ENCODE data around the gene SLC9A9.

Gene SLC9A9

GRCh38 chr3:143265501-143266070 is 582.7 kb downstream of the SLC9A9 start:
- DNase-seq, result no peak

GRCh38 chr3:143263852-143264513 is 584.3 kb downstream of the SLC9A9 start:
- DNase-seq, result no peak

GRCh38 chr3:143261848-143262247 is 586.4 kb downstream of the SLC9A9 start:
- DNase-seq, result no peak

- no peak for DNase-seq
Measured at GRCh38 chr3:143258692-143259091, 589.6 kb downstream of the SLC9A9 start.

GRCh38 chr3:143256416-143256815 is 591.9 kb downstream of the SLC9A9 start:
- no peak for DNase-seq

- no peak for DNase-seq
Measured at GRCh38 chr3:143255739-143256138, 592.5 kb downstream of the SLC9A9 start.

GRCh38 chr3:143252931-143253330 is 595.3 kb downstream of the SLC9A9 start:
- no peak for DNase-seq

GRCh38 chr3:143249014-143249413 is 599.3 kb downstream of the SLC9A9 start:
- DNase-seq, result no peak

GRCh38 chr3:143247073-143247472 is 601.2 kb downstream of the SLC9A9 start:
- no peak for DNase-seq

- no peak for DNase-seq
Measured at GRCh38 chr3:143245692-143246091, 602.6 kb downstream of the SLC9A9 start.

- DNase-seq, result no peak
Measured at GRCh38 chr3:143244516-143245063, 603.7 kb downstream of the SLC9A9 start.

GRCh38 chr3:143243686-143244085 is 604.6 kb downstream of the SLC9A9 start:
- DNase-seq, result no peak

- DNase-seq, result no peak
Measured at GRCh38 chr3:143242691-143243090, 605.6 kb downstream of the SLC9A9 start.

- no peak for DNase-seq
Measured at GRCh38 chr3:143242101-143242500, 606.2 kb downstream of the SLC9A9 start.

- no peak for DNase-seq
Measured at GRCh38 chr3:143241481-143241951, 606.8 kb downstream of the SLC9A9 start.

- DNase-seq, result no peak
Measured at GRCh38 chr3:143240886-143241285, 607.4 kb downstream of the SLC9A9 start.

GRCh38 chr3:143239031-143239430 is 609.2 kb downstream of the SLC9A9 start:
- DNase-seq, result no peak

GRCh38 chr3:143237077-143237627 is 611.1 kb downstream of the SLC9A9 start:
- DNase-seq, result no peak

GRCh38 chr3:143236226-143236964 is 611.9 kb downstream of the SLC9A9 start:
- no peak for DNase-seq

- no peak for DNase-seq
Measured at GRCh38 chr3:143235614-143236204, 612.6 kb downstream of the SLC9A9 start.

GRCh38 chr3:143234526-143234925 is 613.7 kb downstream of the SLC9A9 start:
- no peak for DNase-seq

- no peak for DNase-seq
Measured at GRCh38 chr3:143232981-143233380, 615.3 kb downstream of the SLC9A9 start.

- DNase-seq, result no peak
Measured at GRCh38 chr3:143228405-143228804, 619.9 kb downstream of the SLC9A9 start.

All from activated CD4-positive, alpha-beta T cell treated with anti-CD3 and anti-CD28 coated beads, Interleukin-2, amount 50 U/mL, for 16 hours (primary cell).